NCI-H446 (cell line): Measurements from ENCODE around the gene ADAMTS2.
"Not testable (repeated sequence)": the region's sequence is repeated elsewhere in the genome, so short reads cannot be mapped to it uniquely, and the experiment has no call there.

Experiments used
- DNase-seq, 2 experiments: peaks; one replicate each; lab custom pipeline; 2025; lab: John Stamatoyannopoulos, UW

ADAMTS2 gene

GRCh38 chr5:179217356-179217755 lies 127.9 kb downstream of the ADAMTS2 start:
- no peak for DNase-seq

- DNase-seq = not testable (repeated sequence)
Observed at GRCh38 chr5:179216381-179216780, 128.9 kb downstream of the ADAMTS2 start.

DNA sequence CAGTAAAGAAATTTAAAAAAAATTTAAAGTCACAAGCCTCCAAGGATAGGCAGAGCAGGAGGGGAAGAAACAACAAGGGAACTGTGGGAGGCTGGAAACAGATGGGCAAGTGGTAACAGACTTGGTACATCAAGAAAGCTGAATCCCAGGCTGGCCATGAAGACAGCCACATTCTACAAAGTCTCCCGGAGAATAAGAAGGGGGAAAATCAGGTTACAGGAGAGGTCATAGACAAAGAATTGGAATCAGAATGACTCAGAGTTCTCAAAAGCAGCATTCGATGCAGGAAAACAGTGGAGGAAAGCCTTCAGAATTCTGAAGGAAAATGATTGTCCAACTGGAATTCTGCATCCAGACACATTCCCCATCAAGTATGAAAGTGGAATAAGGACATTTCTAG lies 129.7 kb downstream of the ADAMTS2 start:
- no peak for DNase-seq

DNA sequence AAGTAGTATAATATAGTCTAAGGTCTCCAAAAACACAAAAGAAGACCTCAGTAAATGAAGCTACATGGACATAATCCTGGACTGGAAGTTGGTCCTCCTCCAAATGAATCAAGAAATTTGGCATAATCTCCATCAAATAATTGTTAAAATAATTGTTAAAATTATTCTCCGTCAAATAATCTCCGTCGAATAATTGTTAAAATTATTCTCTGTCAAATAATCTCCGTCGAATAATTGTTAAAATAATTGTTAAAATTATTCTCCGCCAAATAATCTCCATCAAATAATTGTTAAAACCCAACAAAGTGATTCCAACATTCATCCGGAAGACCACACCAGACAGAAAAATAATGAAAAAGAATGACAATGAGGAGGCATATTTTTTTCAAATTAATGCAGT lies 130.6 kb downstream of the ADAMTS2 start:
- DNase-seq = no peak

DNA sequence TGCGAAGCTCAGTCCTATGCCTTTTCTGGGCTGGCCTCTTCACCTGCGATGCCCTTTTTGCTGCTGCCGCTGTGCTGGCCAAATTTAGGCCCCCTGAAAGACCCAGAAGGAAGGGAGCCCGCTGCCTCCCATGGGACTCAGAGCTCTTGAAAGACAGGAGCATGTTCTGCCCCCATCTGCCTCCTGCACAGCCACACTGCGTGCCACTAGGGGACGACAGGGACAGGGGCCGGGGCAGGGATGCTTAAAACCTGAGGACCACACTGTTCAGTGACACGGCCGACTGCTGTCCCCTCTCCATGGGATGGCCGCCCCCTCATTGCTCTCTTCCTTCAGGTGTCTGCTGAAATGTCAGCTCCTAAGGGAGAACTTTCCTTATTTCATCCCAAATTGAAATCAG lies 132.4 kb downstream of the ADAMTS2 start:
- DNase-seq = no peak

GRCh38 chr5:179211631-179212030 lies 133.6 kb downstream of the ADAMTS2 start:
- no peak for DNase-seq

DNA sequence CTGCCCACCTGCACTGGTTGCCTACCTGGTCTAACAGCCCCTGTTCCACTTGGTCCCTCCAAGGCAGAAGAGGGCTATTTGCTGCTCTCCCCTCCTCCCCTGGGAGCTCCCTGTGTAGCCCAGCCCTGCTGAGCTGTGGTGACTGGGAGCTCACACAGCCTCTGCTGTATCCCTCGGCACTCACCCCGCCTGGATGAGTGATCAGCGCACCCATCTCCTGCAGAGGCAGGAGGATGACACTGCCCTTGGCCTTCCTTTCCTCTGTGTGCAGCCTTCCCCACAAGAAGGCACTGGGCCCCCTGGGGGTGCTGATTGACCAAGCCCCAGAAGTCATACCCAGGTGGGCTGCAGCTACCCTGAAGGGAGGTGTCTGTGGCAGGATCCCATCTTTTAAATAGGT lies 134.2 kb downstream of the ADAMTS2 start:
- no peak for DNase-seq

- DNase-seq = no peak
Observed at GRCh38 chr5:179210478-179210877, 134.8 kb downstream of the ADAMTS2 start.

DNA sequence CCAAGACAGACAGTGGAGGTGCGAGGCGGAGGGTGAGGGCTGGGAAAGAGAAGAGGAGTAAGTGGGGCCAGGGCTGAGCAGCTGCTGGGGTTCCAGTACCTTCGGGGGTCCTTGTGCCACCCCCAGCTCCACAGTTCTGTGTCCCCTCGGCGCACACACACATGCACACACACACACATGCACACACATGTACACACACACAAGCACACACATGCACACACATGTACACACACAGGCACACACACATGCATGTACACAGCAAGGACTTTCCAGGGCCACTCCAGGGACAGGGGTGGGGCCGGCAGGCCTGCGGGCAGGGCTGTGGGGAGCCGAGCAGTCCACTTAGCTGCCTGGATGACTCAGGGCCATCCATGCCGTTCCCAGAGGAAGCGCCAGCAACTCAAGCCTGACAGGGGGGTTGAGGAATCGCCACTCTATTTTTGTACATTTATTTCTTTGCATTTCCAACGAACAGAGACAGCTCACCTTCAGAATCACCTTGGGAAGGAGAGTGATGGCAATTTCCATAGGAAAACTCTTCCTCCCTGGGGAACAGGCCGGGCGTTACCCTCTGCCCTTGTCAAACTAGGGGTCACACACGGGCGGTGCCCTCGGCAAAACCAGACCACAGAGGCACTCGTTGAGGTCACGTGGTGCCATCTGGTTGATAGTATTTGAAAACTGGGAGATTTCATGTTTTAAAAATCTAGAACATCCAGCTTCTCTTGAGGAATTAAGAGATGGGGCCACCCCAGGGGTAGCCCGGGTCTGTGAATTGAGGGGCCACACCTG lies 135.7 kb downstream of the ADAMTS2 start:
- no peak for DNase-seq

GRCh38 chr5:179208706-179209358 lies 136.4 kb downstream of the ADAMTS2 start:
- DNase-seq = no peak

- no peak for DNase-seq
Observed at GRCh38 chr5:179207920-179208705, 137.1 kb downstream of the ADAMTS2 start.

DNA sequence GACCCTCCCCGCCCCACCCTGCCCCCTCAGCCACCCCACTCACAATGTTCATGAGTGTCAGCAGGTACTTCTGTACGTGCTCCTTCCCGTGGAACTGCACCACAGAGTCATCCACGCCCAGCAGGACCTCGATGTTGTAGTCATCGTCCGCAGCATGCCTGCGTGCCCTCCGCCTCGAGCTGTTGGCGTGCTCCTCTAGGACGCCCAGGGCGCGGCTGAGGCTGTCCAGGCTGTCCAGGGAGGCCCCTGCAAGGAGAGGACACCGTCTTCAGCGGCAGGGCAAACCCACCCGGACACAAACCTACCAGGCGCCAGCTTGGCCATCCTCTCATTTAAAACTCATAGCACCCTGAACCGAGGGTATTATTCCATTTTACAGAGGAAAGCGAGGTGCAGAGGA lies 137.8 kb downstream of the ADAMTS2 start:
- DNase-seq = no peak

- DNase-seq = no peak
Observed at GRCh38 chr5:179206366-179206765, 138.9 kb downstream of the ADAMTS2 start.

DNA sequence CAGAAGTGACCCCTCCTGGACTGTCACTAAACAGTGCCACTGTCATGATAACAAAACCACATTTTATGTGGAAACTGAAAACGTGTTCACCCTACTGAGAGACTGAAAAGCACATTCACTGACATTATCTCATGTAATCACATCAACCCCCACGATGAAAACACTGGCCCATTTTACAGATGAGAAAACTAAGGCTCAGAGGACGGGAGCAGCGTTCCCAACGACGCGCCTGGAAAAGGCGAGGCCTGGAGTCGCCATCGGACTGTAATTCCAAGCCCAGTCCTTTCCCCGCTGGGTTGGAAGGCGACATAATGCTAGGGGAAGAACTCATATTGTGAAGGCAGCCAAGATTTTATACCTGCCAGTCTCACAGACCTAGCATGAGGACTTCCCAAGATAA lies 140.0 kb downstream of the ADAMTS2 start:
- DNase-seq = no peak

- DNase-seq = no peak
Observed at GRCh38 chr5:179204572-179204971, 140.7 kb downstream of the ADAMTS2 start.

DNA sequence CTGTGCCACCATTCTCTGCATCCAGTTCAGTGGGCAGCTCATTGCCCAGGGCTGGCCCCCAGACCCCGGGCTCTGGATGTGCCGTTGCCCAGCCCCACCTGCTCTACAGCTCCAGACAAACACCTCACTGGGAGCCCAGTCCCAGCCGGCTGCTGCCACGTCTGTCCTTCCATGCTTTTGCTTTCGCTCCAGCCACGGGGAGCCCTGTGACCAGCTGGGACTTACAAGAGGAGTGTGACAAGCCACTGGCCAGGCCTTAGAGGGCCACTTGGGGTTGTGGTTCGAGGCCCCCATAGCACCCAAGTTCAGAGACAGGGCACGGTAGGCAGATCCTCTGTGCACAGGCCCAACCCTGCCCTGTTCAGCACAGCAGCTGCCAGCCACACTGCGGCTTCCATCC lies 142.0 kb downstream of the ADAMTS2 start:
- no peak for DNase-seq

GRCh38 chr5:179201986-179202385 lies 143.3 kb downstream of the ADAMTS2 start:
- no peak for DNase-seq

- no peak for DNase-seq
Observed at GRCh38 chr5:179199246-179199645, 146.0 kb downstream of the ADAMTS2 start.

- DNase-seq = no peak
Observed at GRCh38 chr5:179198825-179199224, 146.4 kb downstream of the ADAMTS2 start.

GRCh38 chr5:179196405-179197079 lies 148.7 kb downstream of the ADAMTS2 start:
- no peak for DNase-seq

GRCh38 chr5:179195561-179196404 lies 149.5 kb downstream of the ADAMTS2 start:
- no peak for DNase-seq
